Measurements from ENCODE around the gene ABO.
"Not testable (repeated sequence)": the region's sequence is repeated elsewhere in the genome, so short reads cannot be mapped to it uniquely, and the experiment has no call there.

ABO gene

GRCh38 chr9:133238851-133239532 lies 36.0 kb downstream of the ABO start:
- DNase-seq = no peak

DNA sequence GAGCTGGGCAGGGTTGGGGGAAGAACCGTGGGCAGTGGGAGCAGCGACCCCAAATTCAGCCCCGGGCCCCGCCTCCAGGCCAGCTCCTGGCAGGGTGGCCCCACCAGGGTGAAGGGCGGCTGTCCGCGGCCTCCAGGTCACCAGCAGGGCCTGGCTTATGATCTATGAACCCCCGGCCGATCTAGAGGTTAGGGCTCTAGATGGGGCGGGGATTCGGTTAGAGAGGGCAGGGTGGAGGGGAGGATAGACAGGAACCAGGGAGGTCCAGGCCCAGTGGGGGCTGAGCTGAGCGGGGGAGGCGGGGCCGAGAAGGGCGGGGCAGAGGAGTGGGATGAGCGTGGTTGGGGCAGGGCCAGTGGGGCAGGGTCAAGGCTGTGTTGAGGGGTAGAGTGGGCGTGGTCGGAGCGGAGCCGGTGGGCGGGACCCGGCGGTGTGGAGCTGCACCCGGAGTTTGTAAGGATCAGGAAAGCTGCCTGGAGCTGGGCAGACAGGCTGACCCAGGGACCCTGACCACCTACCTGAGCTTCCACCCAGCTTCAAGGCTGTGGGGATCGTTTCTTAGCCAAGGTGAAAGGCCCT lies 36.6 kb downstream of the ABO start:
- no peak for DNase-seq

DNA sequence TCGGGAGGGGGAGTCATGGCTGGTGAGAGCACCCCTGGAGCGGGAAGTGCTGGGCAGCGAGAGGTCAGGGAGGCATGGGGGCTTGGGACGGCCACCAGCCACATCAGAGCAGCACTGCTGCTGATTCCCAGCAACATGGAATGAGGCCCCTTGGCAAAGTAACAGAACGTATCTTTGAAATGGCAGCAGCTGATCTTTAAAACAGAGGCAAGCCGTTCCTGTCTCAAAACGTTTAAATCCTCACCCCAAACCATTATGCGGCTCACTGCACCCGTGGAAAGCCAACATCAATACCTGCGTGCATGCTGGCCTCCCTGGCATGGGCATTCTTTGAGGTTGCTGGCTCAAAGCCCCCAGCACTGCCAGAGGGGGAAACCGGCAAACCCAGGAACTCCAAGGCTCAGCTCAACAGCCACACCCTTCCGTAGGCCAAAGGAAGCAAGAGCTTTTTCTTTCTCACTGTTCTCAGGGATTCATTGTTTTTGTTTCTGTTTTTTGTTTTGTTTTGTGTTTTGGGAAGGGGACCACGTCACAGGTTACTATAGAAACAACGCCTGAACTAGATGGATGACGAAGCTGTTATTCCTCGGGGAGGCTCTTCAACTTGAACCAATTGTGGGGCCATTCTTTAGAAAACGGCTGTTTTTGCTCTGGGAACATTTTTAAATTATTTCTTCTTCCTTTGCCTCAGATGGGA lies 37.8 kb downstream of the ABO start:
- no peak for DNase-seq

DNA sequence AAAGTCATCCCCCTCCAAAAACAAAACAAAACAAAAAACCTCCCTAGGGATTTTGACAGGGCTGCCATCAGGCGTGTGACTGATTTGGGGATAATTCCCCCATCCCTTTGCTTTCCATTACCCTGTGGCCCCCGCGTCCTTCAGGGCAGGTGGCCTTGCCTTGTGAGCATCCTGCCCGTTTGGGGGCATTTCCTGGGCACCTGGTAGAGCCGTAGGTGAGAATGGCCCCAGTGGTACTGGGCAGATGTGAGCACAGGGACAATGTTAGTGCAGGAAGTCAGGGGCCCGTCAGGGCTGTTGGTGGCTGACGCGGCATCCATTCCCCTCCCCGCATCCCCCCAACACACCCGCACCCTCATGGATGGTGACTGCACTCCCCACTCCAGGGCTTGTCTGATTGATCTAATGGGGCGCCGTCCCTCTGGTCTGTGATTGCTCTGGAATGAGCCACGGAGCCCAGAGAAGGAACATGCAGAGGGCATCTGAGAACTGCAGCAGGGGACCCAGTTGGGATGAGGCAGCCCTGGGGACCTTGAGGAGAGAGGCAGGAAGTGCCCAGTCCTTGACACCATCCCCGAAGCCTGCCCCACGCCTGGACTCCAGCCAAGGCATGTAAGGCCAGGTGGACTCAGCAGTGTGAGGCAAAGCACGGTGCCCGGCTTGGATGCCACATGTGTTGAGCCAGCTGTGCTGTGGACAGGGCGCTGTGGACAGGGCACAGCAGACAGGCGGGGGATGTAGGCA lies 38.5 kb downstream of the ABO start:
- not testable (repeated sequence) for DNase-seq

GRCh38 chr9:133235549-133236222 lies 39.3 kb downstream of the ABO start:
- no peak for DNase-seq

DNA sequence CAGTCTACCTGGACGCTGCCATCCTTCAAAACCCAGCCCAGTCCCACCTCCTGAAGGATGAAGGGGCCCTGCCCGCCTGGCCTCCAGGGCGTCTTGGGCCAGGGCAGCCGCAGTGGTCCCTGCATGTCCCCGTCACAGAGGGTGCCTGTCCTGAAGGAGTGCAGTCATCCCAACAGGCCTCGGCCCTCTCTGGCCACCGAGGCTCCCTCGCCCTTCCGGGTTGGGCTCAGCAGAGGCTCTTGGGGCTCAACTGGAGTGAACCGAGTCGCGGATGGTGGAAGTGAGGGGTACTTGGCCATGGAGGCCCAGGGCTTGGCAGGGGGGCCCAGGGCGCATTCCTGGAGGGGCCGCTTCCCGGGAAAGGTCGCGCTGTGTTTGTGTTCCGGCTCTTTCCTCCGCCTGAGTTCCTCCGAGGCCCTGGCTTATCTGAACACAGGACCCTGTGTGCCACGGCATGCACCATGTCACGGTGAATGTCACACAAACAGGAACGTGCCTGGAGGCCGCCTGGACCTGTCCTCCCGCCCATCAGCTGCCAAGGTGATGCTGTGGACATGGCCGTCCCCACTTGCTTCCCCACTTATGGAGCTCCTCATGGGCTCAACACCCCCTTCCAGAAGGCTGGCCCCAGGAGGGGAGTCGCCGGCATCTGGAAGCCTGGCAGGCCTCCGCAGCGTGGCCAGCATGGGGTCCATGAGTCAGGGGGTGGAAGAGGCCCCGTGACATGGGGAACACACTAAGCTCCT lies 40.3 kb downstream of the ABO start:
- no peak for DNase-seq

GRCh38 chr9:133233681-133234432 lies 41.1 kb downstream of the ABO start:
- DNase-seq = no peak

DNA sequence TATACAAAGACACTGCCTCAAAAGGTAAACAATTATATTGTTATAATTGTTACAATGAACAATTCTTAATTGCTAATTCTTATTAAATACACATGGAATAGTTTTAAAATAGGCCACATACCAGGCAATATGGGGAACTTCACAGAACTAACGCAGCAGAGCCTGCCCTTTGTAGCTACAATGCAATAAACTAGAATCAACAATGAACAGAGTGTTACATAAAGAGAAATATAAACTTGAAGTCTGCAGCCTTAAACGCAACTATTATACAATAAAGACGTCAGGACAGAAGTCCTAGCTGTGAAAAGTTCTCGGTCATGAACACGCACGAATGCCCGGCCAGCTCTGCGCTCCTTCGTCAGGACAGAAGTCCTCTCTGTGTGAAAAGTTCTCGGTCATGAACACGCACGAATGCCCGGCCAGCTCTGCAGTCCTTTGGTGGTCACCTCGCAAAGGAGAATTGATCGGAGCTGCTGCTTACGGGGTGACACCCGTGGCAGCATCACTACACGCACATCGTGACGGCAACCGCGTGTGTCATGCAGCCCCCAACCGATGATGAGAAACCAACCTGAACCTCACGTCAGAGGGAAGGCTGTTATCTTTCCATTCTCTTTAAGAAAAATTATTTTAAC lies 43.0 kb downstream of the ABO start:
- DNase-seq = not testable (repeated sequence)

DNA sequence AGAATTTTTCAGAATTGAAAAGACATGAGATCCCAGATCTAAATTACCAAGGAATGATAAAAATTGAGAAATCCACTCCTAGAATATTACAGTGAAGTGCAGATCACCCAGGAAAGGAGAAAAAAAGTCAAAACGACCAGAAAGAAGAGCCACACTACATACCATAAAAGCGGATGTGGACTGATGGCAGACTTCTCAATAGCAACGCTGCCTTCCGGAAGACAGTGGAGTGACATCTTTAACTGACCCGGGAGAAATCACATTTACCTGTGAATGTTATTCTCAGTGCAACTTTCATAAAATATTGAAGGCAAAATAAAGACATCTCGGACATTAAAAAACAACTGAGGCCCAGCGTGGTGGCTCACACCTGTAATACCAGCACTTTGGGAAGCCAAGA lies 44.5 kb downstream of the ABO start:
- DNase-seq = not testable (repeated sequence)

- DNase-seq = no peak
These were observed 44.9 kb downstream of the ABO start for GRCh38 chr9:133230093-133230492.

DNA sequence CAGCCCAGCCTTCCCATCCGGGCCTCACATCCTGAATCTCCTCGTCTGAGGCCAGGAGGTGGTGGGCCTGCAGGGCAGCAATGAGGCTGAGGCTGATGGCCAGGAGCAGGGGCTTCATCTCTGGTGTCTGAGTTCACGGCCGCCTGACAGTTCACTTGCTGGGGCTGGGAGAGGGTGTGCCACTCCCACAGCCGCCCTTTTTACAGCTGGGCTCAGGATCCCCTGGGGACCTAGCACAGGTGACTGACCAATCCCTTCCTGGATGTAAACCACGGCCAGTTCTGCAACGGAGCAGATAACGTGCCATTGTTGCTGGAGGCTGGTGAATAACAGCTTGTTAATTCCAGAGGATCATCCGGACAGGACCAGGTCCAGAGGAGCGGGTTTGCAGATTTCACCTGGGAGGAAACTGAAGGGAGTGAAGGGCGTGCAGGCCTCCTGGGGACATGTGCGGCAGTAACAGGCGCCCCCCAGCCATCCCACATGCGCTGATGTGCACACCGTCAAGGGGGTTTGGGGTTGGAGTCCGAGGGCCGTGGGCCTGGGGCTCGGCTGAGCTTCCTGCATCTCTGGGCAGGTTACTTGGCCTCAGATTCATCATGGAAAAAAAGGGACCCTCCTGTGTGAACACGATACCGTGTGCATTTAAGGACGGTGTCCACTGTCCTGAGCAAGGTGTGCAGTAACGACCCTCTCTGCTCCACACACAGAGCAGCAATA lies 46.4 kb downstream of the ABO start:
- not testable (repeated sequence) for DNase-seq

- not testable (repeated sequence) for DNase-seq
These were observed 47.0 kb downstream of the ABO start for GRCh38 chr9:133227996-133228395.

- DNase-seq = no peak
These were observed 47.6 kb downstream of the ABO start for GRCh38 chr9:133227242-133227860.

- no peak for DNase-seq
These were observed 48.5 kb downstream of the ABO start for GRCh38 chr9:133226219-133227171.

GRCh38 chr9:133225171-133226011 lies 49.6 kb downstream of the ABO start:
- no peak for DNase-seq

DNA sequence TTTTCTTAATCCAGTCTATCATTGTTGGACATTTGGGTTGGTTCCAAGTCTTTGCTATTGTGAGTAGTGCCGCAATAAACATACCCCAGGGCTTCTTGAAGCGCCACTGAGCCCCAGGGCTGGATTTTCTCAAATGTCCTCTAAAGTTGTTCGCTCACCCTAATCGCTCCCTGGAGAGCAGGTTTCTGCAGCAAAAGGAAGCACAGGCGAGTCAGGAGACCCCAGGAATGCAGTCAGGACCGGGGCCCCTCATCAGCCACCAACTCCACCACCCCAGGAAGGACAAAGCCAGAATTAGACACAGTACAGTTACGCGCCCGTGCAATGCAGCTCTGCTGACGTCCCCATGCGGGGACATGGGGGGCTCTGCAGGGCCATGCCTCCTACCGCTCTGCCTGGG lies 50.2 kb downstream of the ABO start:
- DNase-seq = no peak

- DNase-seq = not testable (repeated sequence)
These were observed 51.7 kb downstream of the ABO start for GRCh38 chr9:133223159-133223756.

All from NCI-H1048 (cell line).